BE2C (cell line): Measurements from ENCODE around the gene CYRIA.

Source experiments
- DNase-seq: peaks from one replicate; pipeline ENCODE4 v3.0.0-alpha.2; 2020
- H3K27me3 ChIP-seq: fragments of 250-450 bp; sonication (Bioruptor Pico); 2 replicates; pipeline ENCODE4 v1.5.1; 2020; ENCODE audit warnings: mild to moderate bottlenecking
- H3K36me3 ChIP-seq: fragments of 250-450 bp; sonication (Bioruptor Pico); 2 replicates; pipeline ENCODE4 v1.5.1; 2020; ENCODE audit warnings: mild to moderate bottlenecking
- H3K4me1 ChIP-seq: fragments of 250-450 bp; sonication (Bioruptor Pico); 2 replicates; pipeline ENCODE4 v1.5.1; 2020
- H3K4me3 ChIP-seq: 2 replicates; pipeline ENCODE4 v1.5.1; 2011; ENCODE audit warnings: low read depth, low read length
- H3K9me3 ChIP-seq: fragments of 250-450 bp; sonication (Bioruptor Pico); 2 replicates; pipeline ENCODE4 v1.5.1; 2020
- CTCF ChIP-seq: IDR thresholded peaks from 2 replicates; pipeline ENCODE4 v1.5.1; 2012; ENCODE audit warnings: mild to moderate bottlenecking, low read depth, low read length

CYRIA gene

GRCh38 chr2:16633621-16634430 lies 31.8 kb downstream of the CYRIA start:
- DNase-seq, result no peak
- Histone ChIP-seq H3K27me3 (peaks cover 3% of the 10 kb centered on the region; the same call in 1 of the 2 replicates), H3K9me3 (no peaks in the 10 kb centered on the region), H3K4me3 (no peak overlapping the region), H3K36me3 (no peaks in the 10 kb centered on the region), H3K4me1 (no peaks in the 10 kb centered on the region)
- TF ChIP-seq CTCF, result no peak

GRCh38 chr2:16632598-16632997 lies 33.0 kb downstream of the CYRIA start:
- no peak for TF ChIP-seq CTCF

DNA sequence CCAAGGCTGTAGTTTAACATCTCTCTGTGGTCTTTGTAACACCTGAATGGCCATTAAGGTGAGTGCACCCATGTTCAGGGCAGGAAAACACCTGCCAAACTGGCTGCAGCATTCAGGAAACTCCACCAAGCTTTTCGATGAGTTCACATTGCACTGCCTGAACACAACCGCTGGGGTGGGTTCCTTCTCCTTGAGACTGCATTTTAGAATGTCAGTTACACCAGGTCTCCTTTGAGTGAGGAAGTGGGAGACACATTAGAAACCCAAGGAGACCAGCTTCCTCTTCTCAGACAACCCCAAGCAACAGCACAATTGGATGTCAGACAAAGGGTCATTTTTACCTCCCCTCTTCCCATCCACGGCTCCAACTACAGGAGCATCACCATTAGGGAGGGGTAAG lies 35.2 kb downstream of the CYRIA start:
- H3K27me3 ChIP-seq, result peaks cover 3% of the 10 kb centered on the region; the same call in 1 of the 2 replicates
- no peak for DNase-seq
- no peak overlapping the region for H3K4me3 ChIP-seq
- TF ChIP-seq CTCF, result no peak
- no peaks in the 10 kb centered on the region for H3K36me3 ChIP-seq
- H3K4me1 ChIP-seq, result no peaks in the 10 kb centered on the region
- no peaks in the 10 kb centered on the region for H3K9me3 ChIP-seq

More at GRCh38 chr2:16632598-16632997, 33.0 kb downstream of the CYRIA start:
- Histone ChIP-seq H3K9me3 (no peaks in the 10 kb centered on the region), H3K4me3 (no peak overlapping the region), H3K4me1 (no peaks in the 10 kb centered on the region), H3K36me3 (no peaks in the 10 kb centered on the region), H3K27me3 (peaks cover 3% of the 10 kb centered on the region; the same call in 1 of the 2 replicates)
- no peak for DNase-seq

DNA sequence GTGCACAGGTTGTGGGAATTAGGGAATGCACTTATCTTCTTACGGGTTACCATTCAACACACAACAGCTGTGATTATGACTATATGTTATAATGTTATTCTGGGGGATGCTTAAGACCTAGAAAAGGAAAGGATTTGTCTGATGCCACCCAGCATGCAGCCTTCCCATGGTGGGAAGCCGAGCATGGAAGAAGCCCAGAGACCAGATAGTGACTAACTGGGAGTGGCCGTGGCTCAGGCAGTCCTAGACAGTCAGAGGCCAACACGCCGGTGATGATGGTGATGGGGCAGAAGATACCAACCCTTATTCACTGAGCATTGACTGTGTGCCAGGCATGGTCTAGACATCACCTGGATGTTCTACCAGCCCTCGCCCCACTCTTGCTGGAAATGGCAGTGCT lies 35.9 kb downstream of the CYRIA start:
- DNase-seq, result no peak
- Histone ChIP-seq H3K36me3 (no peaks in the 10 kb centered on the region), H3K4me3 (no peak overlapping the region), H3K27me3 (0 out of 2 replicates have a peak, but pooled peaks cover 3% of the 10 kb centered on the region), H3K4me1 (no peaks in the 10 kb centered on the region), H3K9me3 (no peaks in the 10 kb centered on the region)
- no peak for TF ChIP-seq CTCF

DNA sequence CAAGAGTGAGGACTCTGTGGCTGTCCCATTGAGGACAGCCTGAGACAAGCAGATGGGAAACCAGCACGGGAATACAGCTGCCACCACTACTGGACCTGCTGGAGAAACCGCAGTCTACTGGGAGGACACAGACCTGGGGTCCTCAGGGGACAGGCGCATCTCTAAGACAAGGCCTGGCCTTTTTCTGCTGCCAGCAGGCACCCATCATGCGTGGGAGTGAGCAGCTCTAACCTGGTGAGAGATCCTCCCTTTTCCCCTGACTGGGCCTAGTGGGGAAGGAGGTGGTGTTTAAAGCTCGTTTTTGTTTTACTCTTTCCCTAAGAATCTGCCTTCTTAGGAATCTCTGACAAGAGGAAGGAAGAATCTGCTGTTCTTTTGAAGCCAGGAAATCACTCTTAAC lies 36.6 kb downstream of the CYRIA start:
- H3K4me3 ChIP-seq, result no peak overlapping the region
- no peaks in the 10 kb centered on the region for H3K36me3 ChIP-seq
- DNase-seq, result no peak
- no peaks in the 10 kb centered on the region for H3K4me1 ChIP-seq
- H3K27me3 ChIP-seq, result no peaks in the 10 kb centered on the region
- H3K9me3 ChIP-seq, result no peaks in the 10 kb centered on the region
- no peak for TF ChIP-seq CTCF

- H3K36me3 ChIP-seq, result no peaks in the 10 kb centered on the region
- no peak for DNase-seq
- H3K4me1 ChIP-seq, result no peaks in the 10 kb centered on the region
- TF ChIP-seq CTCF, result no peak
- no peak overlapping the region for H3K4me3 ChIP-seq
- no peaks in the 10 kb centered on the region for H3K9me3 ChIP-seq
- H3K27me3 ChIP-seq, result no peaks in the 10 kb centered on the region
These were observed 37.3 kb downstream of the CYRIA start for GRCh38 chr2:16628314-16628713.
